Measurements from ENCODE around the gene SPATA2.
"Not testable (repeated sequence)": the region's sequence is repeated elsewhere in the genome, so short reads cannot be mapped to it uniquely, and the experiment has no call there.

SPATA2 gene

DNA sequence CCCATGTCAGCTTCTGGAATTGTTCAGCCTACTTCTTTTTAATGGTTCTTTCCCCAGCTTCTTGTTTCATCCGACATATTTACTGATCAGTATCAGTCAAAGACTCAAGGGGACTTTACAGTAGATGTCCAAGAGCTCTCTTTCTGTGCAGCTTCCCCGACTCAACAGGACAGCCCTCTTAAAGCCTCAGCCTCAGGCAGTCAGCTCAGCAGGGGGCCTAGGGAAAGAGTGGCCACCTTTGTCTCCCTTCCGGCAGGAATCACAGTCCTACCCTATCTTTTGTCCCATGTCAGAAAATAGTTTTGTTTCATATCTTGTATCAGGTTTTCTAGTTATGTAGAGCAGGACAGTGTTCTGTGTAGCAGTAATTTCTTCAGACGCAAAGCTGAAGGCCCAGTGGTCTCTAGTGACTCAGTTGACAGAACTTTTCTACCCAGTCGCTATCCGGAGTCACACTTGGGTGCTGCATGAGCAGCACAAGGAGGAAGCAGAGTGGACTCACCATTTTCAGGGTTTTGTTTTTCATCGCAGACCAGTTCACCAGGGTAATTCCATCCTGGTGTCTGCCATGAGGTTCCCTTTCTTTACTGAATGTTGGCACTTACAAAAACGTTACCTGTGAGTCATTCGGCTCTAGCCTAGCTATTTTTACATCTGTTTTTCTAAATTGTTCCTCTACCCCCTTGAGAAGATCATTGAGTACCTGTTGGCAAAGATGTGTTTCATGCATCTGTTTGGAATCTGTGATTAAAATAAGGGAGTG is 47.7 kb downstream of the SPATA2 start:
- H3K4me3 ChIP-seq (ENCODE audit: low read depth, low read length), result no peak overlapping the region
- no peak for DNase-seq (ENCODE audit: low read depth)
- TF ChIP-seq, protein P1, sequence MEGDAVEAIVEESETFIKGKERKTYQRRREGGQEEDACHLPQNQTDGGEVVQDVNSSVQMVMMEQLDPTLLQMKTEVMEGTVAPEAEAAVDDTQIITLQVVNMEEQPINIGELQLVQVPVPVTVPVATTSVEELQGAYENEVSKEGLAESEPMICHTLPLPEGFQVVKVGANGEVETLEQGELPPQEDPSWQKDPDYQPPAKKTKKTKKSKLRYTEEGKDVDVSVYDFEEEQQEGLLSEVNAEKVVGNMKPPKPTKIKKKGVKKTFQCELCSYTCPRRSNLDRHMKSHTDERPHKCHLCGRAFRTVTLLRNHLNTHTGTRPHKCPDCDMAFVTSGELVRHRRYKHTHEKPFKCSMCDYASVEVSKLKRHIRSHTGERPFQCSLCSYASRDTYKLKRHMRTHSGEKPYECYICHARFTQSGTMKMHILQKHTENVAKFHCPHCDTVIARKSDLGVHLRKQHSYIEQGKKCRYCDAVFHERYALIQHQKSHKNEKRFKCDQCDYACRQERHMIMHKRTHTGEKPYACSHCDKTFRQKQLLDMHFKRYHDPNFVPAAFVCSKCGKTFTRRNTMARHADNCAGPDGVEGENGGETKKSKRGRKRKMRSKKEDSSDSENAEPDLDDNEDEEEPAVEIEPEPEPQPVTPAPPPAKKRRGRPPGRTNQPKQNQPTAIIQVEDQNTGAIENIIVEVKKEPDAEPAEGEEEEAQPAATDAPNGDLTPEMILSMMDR (IDR thresholded peaks at IDR 0.05; ENCODE audit: low read depth, low read length, missing control alignments), result no peak
- in situ Hi-C loops (cut with HindIII; ENCODE audit: low sequenced_read_pairs), result no loop called here

DNA sequence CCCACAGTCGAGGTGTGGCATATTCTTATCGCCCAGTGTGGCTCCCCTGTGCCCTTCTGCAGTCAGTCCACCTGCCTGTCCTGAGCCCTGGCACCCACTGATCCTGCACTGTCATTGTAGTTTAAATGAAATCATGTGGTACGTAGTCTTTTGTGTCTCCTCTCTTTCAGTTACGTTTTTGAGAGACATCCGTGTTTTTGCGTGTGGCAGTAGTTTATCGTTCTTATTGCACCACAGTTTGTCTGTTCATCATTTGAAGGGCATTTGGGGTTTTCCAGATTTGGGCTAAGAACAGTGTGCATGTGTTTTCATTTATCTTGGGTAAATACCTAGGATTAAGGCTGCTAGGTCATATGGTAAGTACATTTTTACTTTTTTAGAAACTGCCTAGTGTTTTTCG is 49.3 kb downstream of the SPATA2 start:
- DNase-seq (ENCODE audit: low read depth), result no peak
- in situ Hi-C loops (cut with HindIII; ENCODE audit: low sequenced_read_pairs), result no loop called here

DNA sequence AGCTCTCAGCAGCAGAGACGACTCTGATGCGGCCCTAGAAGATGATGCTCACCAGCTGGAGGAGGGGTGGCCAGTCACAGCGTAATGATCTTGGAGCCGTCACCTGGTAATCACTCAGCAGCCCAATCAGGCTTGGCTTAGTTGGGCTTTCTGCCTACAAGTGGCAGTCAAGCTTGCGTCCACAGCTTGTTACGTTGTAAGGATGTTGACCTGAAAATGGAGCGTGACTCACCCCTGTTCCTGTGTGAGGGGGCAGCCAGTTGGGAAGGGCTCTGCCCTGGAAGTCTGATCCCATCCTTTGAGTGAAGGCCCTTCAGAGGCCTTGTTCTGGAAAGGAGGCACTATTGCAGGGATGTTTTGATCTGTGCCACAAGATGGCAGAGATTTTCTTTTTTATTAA is 49.8 kb downstream of the SPATA2 start:
- no peak overlapping the region for H3K4me3 ChIP-seq (ENCODE audit: low read depth, low read length)
- in situ Hi-C loops (cut with HindIII; ENCODE audit: low sequenced_read_pairs), result no loop called here
- TF ChIP-seq, protein P1 (IDR thresholded peaks at IDR 0.05; ENCODE audit: low read depth, low read length, missing control alignments), result no peak
- DNase-seq (ENCODE audit: low read depth), result no peak

More for the DNA sequence above, 49.3 kb downstream of the SPATA2 start:
- no peak overlapping the region for H3K4me3 ChIP-seq (ENCODE audit: low read depth, low read length)
- TF ChIP-seq, protein P1 (IDR thresholded peaks at IDR 0.05; ENCODE audit: low read depth, low read length, missing control alignments), result no peak

DNA sequence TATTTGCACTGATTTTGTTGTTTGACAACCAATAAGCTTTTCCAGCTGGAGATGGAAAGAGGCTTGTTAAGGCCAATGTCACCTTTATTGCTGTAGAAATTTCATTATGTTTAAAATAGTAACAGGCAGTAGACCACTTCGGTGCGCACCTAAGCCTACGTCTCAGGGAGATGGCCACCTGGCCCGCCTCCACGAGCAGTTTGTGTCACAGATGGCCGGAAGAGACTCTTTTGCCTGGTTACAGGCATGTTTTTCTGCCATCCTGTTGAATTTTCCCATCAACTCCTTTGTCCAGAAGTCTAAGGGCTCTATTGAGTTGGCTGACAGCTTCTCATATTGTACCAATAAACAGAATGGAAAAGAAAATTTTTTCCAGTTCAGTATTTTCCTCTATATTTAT is 51.7 kb downstream of the SPATA2 start:
- in situ Hi-C loops (cut with HindIII; ENCODE audit: low sequenced_read_pairs), result no loop called here
- TF ChIP-seq, protein P1 (IDR thresholded peaks at IDR 0.05; ENCODE audit: low read depth, low read length, missing control alignments), result no peak
- no peak for DNase-seq (ENCODE audit: low read depth)
- no peak overlapping the region for H3K4me3 ChIP-seq (ENCODE audit: low read depth, low read length)

DNA sequence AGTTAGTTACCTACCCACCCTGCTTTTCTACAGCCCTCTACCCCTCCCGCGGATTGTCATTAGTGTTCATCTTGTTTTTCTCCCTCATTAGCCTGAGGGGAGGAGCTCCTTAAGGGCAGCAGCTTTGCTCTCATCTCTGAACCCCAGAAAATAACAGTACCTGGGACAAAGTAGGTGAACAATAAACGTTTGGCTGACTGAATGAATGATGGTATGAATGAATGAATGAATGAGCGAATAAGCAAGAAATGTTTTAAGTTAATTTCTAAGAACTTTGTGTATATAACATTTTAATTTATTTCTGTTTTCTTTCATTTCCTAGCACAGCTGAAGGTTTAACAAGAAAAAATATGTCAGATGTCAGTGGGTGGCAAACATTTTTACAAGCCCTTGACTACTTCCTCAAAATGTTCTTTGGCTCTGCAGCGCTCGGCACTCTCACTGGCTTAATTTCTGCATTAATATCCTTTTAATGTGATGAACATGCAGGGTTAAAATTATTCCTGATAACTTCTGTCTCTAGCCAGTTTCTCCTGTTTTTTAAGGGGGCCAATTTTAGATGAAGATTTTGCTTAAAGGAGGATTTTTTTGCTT is 52.6 kb downstream of the SPATA2 start:
- TF ChIP-seq, protein P1 (IDR thresholded peaks at IDR 0.05; ENCODE audit: low read depth, low read length, missing control alignments), result no peak
- in situ Hi-C loops (cut with HindIII; ENCODE audit: low sequenced_read_pairs), result no loop called here
- no peak overlapping the region for H3K4me3 ChIP-seq (ENCODE audit: low read depth, low read length)
- no peak for DNase-seq (ENCODE audit: low read depth)

DNA sequence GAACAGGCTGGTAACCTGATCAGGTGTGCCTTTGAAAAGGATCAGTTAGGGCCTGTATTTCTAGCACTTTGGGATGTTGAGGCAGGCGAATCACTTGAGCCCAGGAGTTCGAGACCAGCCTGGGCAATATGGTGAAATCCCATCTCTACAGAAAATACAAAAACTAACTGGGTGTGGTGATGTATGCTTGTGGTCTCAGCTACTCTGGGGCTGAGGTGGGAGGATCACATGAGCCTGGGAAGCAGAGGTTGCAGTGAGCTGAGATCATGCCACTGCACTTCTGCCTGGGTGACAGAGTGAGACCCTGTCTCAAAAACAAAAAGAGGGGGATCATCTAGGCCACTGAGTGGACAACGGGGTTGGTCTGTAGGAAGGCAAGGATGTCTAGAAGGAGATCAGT is 54.1 kb downstream of the SPATA2 start:
- H3K4me3 ChIP-seq (ENCODE audit: low read depth, low read length); DNase-seq (ENCODE audit: low read depth); in situ Hi-C loops (cut with HindIII; ENCODE audit: low sequenced_read_pairs): not testable (repeated sequence)

DNA sequence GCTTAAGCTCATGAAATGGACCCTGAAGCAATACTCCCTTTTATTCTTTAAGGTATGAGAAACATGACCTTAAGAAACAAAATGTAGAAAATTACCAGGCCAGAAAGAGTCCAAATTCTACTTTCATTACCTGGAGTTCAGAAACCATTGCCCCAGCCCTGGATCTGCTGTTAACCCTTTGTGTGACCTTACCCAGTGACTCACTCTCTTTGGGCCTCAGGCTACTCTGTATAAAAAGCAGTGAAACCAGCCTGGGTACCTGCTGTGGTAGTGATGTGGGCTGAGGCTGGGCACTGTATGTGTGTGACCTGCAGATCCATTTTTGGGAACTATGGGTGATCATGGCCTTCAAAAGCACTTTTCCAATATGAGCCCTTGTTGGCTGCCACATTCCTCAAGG is 55.5 kb downstream of the SPATA2 start:
- DNase-seq (ENCODE audit: low read depth), result no peak
- in situ Hi-C loops (cut with HindIII; ENCODE audit: low sequenced_read_pairs), result no loop called here
- TF ChIP-seq, protein P1 (IDR thresholded peaks at IDR 0.05; ENCODE audit: low read depth, low read length, missing control alignments), result no peak

More for the DNA sequence above, 55.5 kb downstream of the SPATA2 start:
- no peak overlapping the region for H3K4me3 ChIP-seq (ENCODE audit: low read depth, low read length)
